Parathyroid adenoma (tissue), 2 donors: Measurements from ENCODE around the gene CDH3.

Experiments used
- H2AFZ ChIP-seq: fragments of 300-600 bp; sonication (generic); one replicate; pipeline ENCODE4 v1.7.0; 2017; ENCODE audit warnings: antibody characterized with exemption, mild to moderate bottlenecking
- H3K27ac ChIP-seq: fragments of 300-600 bp; sonication (generic); one replicate; pipeline ENCODE4 v1.7.0; 2017
- H3K27me3 ChIP-seq: fragments of 300-600 bp; sonication (generic); one replicate; pipeline ENCODE4 v1.7.0; 2017; ENCODE audit warnings: low read length; ENCODE audit not compliant: control insufficient read depth, insufficient read depth
- H3K36me3 ChIP-seq: fragments of 300-600 bp; sonication (generic); one replicate; pipeline ENCODE4 v1.7.0; 2017; ENCODE audit warnings: low read length; ENCODE audit not compliant: control insufficient read depth, insufficient read depth
- H3K4me1 ChIP-seq: fragments of 300-600 bp; sonication (generic); one replicate; pipeline ENCODE4 v1.7.0; 2017; ENCODE audit warnings: control low read depth
- H3K4me2 ChIP-seq: fragments of 300-600 bp; sonication (generic); one replicate; pipeline ENCODE4 v1.7.0; 2017; ENCODE audit warnings: low read length
- H3K4me3 ChIP-seq: fragments of 300-600 bp; sonication (generic); one replicate; pipeline ENCODE4 v1.7.0; 2017; ENCODE audit warnings: low read depth, low read length
- H3K79me2 ChIP-seq: fragments of 300-600 bp; sonication (generic); one replicate; pipeline ENCODE4 v1.7.0; 2017; ENCODE audit warnings: control low read depth
- H3K9ac ChIP-seq: fragments of 300-600 bp; sonication (generic); one replicate; pipeline ENCODE4 v1.7.0; 2017; ENCODE audit warnings: mild to moderate bottlenecking
- H3K9me3 ChIP-seq: fragments of 300-600 bp; sonication (generic); one replicate; pipeline ENCODE4 v1.7.0; 2017; ENCODE audit warnings: low read length; ENCODE audit not compliant: control insufficient read depth
- CTCF ChIP-seq: fragments of 300-600 bp; sonication (generic); IDR thresholded peaks from one replicate; pipeline ENCODE4 v1.7.0; 2017; ENCODE audit warnings: antibody characterized with exemption, mild to moderate bottlenecking
- donor health status: primary hyperparathyroidism.

CDH3 gene

DNA sequence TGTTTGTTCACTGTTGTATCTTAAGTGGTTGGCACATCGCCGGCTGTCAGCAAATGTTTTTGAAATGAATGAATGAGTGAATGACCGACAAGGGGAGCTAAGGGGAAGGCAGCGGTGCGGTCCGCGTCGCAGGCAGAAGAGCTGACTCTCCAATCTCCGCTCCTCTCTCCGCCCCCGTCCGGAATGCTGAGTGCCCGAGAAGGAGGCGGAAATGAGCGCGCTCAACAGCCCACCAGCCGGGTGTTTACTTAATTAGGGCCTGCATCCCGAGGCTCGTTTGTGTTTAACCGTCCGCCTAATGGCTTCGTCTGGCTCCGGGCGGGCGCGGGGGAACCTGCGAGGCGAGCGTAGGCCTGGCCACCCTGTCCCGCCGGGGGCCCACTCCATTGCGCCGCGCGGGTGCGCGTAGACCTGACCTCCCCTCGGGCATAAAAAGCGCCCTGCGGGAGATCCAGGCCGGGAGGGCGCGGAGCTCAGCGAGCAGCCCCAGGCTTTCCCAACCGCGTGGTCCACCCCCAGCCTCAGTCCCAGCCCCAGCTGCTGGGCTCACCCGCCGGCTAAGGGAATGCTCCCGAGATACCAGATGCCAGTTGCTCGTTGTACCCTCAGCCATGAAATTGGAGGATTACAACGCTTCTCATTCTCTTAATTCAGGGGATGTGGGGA, 2.5 kb upstream of the CDH3 start:
- H3K4me2 ChIP-seq: no peak overlapping the region
- peaks cover 8% of the 10 kb centered on the region for H3K4me1 ChIP-seq
- H3K4me3 ChIP-seq: no peak overlapping the region
- H3K9me3 ChIP-seq: no peaks in the 10 kb centered on the region
- no peak overlapping the region for H3K9ac ChIP-seq
- H2AFZ ChIP-seq: peak overlapping the region; percentile 56
- no peaks in the 10 kb centered on the region for H3K79me2 ChIP-seq
- no peak overlapping the region for H3K27ac ChIP-seq
- TF ChIP-seq CTCF: no peak
- H3K27me3 ChIP-seq: no peaks in the 10 kb centered on the region
- no peaks in the 10 kb centered on the region for H3K36me3 ChIP-seq

DNA sequence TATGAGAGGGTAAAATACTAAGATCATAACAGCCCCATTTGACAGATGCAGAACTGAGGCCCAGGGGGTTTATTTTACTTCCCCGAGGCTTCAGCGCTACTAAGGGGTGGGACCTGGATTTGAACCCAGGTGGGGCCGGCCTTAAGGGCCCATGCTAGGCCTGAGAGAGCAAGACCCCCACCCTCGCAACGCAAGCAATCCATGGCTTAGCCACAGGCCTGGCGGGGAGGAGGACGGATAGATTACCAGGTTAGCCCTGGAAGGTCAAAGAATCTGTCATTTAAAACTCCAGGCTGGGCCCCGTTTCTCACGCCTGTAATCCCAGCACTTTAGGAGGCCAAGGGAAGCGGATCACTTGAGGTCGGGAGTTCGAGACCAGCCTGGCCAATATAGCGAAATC, 1.9 kb upstream of the CDH3 start:
- Histone ChIP-seq H3K9me3 (no peaks in the 10 kb centered on the region), H3K79me2 (no peaks in the 10 kb centered on the region), H3K4me2 (no peak overlapping the region), H3K36me3 (no peaks in the 10 kb centered on the region), H3K4me3 (no peak overlapping the region), H2AFZ (no peak overlapping the region), H3K4me1 (peaks cover 8% of the 10 kb centered on the region), H3K9ac (no peak overlapping the region), H3K27me3 (no peaks in the 10 kb centered on the region), H3K27ac (no peak overlapping the region)
- no peak for TF ChIP-seq CTCF

- H3K27me3 ChIP-seq: no peaks in the 10 kb centered on the region
- H3K4me1 ChIP-seq: peaks cover 8% of the 10 kb centered on the region
- no peaks in the 10 kb centered on the region for H3K36me3 ChIP-seq
- H3K4me2 ChIP-seq: no peak overlapping the region
- no peaks in the 10 kb centered on the region for H3K9me3 ChIP-seq
- H3K79me2 ChIP-seq: no peaks in the 10 kb centered on the region
- no peak overlapping the region for H3K27ac ChIP-seq
- H2AFZ ChIP-seq: no peak overlapping the region
- no peak overlapping the region for H3K9ac ChIP-seq
- no peak for TF ChIP-seq CTCF
- H3K4me3 ChIP-seq: no peak overlapping the region
Observed at GRCh38 chr16:68643847-68644246, 1.3 kb upstream of the CDH3 start.

- H3K79me2 ChIP-seq: no peaks in the 10 kb centered on the region
- no peak overlapping the region for H3K4me2 ChIP-seq
- no peaks in the 10 kb centered on the region for H3K27me3 ChIP-seq
- no peaks in the 10 kb centered on the region for H3K9me3 ChIP-seq
- no peak overlapping the region for H3K9ac ChIP-seq
- H3K27ac ChIP-seq: no peak overlapping the region
- no peaks in the 10 kb centered on the region for H3K36me3 ChIP-seq
- TF ChIP-seq CTCF: no peak
- peaks cover 8% of the 10 kb centered on the region for H3K4me1 ChIP-seq
- H2AFZ ChIP-seq: peak overlapping the region; percentile 95
- H3K4me3 ChIP-seq: peak overlapping the region; percentile 49
Observed at GRCh38 chr16:68644296-68644695, 814 bp upstream of the CDH3 start.
